Activated CD4-positive, alpha-beta memory T cell treated with anti-CD3 and anti-CD28 coated beads, Interleukin-2, amount 10 ng/mL, durations not matched to agents 7 days and 5 days (primary cell): ENCODE measurements around the gene MISP. TPM values are rescaled to one million over a fixed set of nuclear protein-coding genes. Genes with fewer than 3 reads are reported as not detected.
A peak's percentile ranks its signal among the peaks of the same experiment; 100 is the strongest.

Source experiments
- CTCF ChIA-PET: fragments of 350-600 bp; sonication (Branson Sonifier 250); formaldehyde crosslinking; loops from one replicate; lab custom pipeline; 2021; ENCODE audit warnings: antibody characterized with exemption, inconsistent platforms; lab: Charles Lee
- POLR2A ChIA-PET: fragments of 350-600 bp; sonication (Branson Sonifier 250); formaldehyde crosslinking; loops from one replicate; lab custom pipeline; 2021; ENCODE audit warnings: antibody characterized with exemption; lab: Charles Lee
- DNase-seq: peaks from one replicate; pipeline ENCODE4 v3.0.0-alpha.2; 2020
- H3K27ac Mint-ChIP-seq: one replicate; pipeline ENCODE4 v1.8.0; 2021; ENCODE audit warnings: mild to moderate bottlenecking, mixed read lengths
- H3K27me3 Mint-ChIP-seq: one replicate; pipeline ENCODE4 v1.8.0; 2021; ENCODE audit warnings: mixed read lengths
- H3K36me3 Mint-ChIP-seq: one replicate; pipeline ENCODE4 v1.8.0; 2021; ENCODE audit warnings: low read depth, mixed read lengths
- H3K4me1 Mint-ChIP-seq: one replicate; pipeline ENCODE4 v1.8.0; 2021; ENCODE audit warnings: mixed read lengths
- H3K4me3 Mint-ChIP-seq: one replicate; pipeline ENCODE4 v1.8.0; 2021; ENCODE audit warnings: mild to moderate bottlenecking, mixed read lengths
- H3K9me3 Mint-ChIP-seq: one replicate; pipeline ENCODE4 v1.8.0; 2021; ENCODE audit warnings: mixed read lengths
- total RNA-seq, 2 experiments: library from RNA; stranded (reverse); gene quantifications; one replicate each; pipeline ENCODE4 v1.2.3, GENCODE V29; 2021

Gene MISP
- total RNA-seq, 2 experiments from 2014 or later: not detected

- Mint-ChIP-seq H3K9me3 (no peaks in the 10 kb centered on the region), H3K4me1 (peaks cover 6% of the 10 kb centered on the region), H3K4me3 (no peak overlapping the region), H3K27ac (no peak overlapping the region), H3K27me3 (no peaks in the 10 kb centered on the region), H3K36me3 (no peaks in the 10 kb centered on the region)
- CTCF ChIA-PET: no interaction called here
- POLR2A ChIA-PET: no interaction called here
- no peak for DNase-seq
These were observed 41.5 kb downstream of the MISP start for GRCh38 chr19:792306-792885.

- H3K4me3 Mint-ChIP-seq: no peak overlapping the region
- ChIA-PET POLR2A (no interaction called here), CTCF (interaction anchor here (0.6 kb wide), 1 partner anchor 285 kb away, joined by 3 read pairs; no protein-coding TSS in a partner anchor)
- H3K27ac Mint-ChIP-seq: no peak overlapping the region
- DNase-seq: no peak
- peaks cover 5% of the 10 kb centered on the region for H3K4me1 Mint-ChIP-seq
- no peaks in the 10 kb centered on the region for H3K27me3 Mint-ChIP-seq
- H3K36me3 Mint-ChIP-seq: peaks cover 5% of the 10 kb centered on the region
- H3K9me3 Mint-ChIP-seq: no peaks in the 10 kb centered on the region
These were observed 42.9 kb downstream of the MISP start for GRCh38 chr19:793806-794205.

GRCh38 chr19:795073-795611, 44.2 kb downstream of the MISP start:
- Mint-ChIP-seq H3K4me3 (no peak overlapping the region), H3K4me1 (peaks cover 16% of the 10 kb centered on the region), H3K27ac (no peak overlapping the region), H3K9me3 (no peaks in the 10 kb centered on the region), H3K27me3 (no peaks in the 10 kb centered on the region), H3K36me3 (peaks cover 19% of the 10 kb centered on the region)
- CTCF ChIA-PET: no interaction called here
- no peak for DNase-seq
- POLR2A ChIA-PET: no interaction called here

- peaks cover 25% of the 10 kb centered on the region for H3K36me3 Mint-ChIP-seq
- POLR2A ChIA-PET: interaction anchor here (1.2 to 1.7 kb wide), 4 partner anchors 12 to 473 kb away, joined by 3 to 7 read pairs (median 4); partner anchors contain the start of gene CIRBP
- no peaks in the 10 kb centered on the region for H3K9me3 Mint-ChIP-seq
- H3K27ac Mint-ChIP-seq: no peak overlapping the region
- H3K4me3 Mint-ChIP-seq: no peak overlapping the region
- DNase-seq: no peak
- CTCF ChIA-PET: interaction anchor here (1.0 kb wide), 1 partner anchor 26 kb away, joined by 6 read pairs; no protein-coding TSS in a partner anchor
- no peaks in the 10 kb centered on the region for H3K27me3 Mint-ChIP-seq
- H3K4me1 Mint-ChIP-seq: peaks cover 23% of the 10 kb centered on the region
These were observed 45.0 kb downstream of the MISP start for GRCh38 chr19:795691-796581.

- ChIA-PET POLR2A (interaction anchor here (0.6 to 1.7 kb wide), 12 partner anchors 11 to 472 kb away, joined by 3 to 7 read pairs (median 3); partner anchors contain the start of gene CIRBP), CTCF (interaction anchor here (1.0 kb wide), 1 partner anchor 27 kb away, joined by 6 read pairs; no protein-coding TSS in a partner anchor)
- Mint-ChIP-seq H3K27me3 (no peaks in the 10 kb centered on the region), H3K4me3 (peak within 1 kb of the TSS; percentile 90), H3K9me3 (no peaks in the 10 kb centered on the region), H3K36me3 (peaks cover 33% of the 10 kb centered on the region), H3K27ac (peak within 1 kb of the TSS; percentile 83), H3K4me1 (peaks cover 33% of the 10 kb centered on the region)
- peak; percentile 100 for DNase-seq
These were observed 46.0 kb downstream of the MISP start, which contains the start of gene PTBP1 for GRCh38 chr19:796692-797527. Gene PTBP1 (plus strand): TSS chr19:797452. CDS start chr19:797498, 46 bp downstream.

GRCh38 chr19:797528-798414, 46.9 kb downstream of the MISP start:
- POLR2A ChIA-PET: interaction anchor here (0.6 to 2.3 kb wide), 15 partner anchors 9 to 336 kb away, joined by 3 to 7 read pairs (median 3); partner anchors contain the start of genes BSG, CFD, MED16 and RNU6-9
- peak overlapping the region; percentile 83 for H3K27ac Mint-ChIP-seq
- CTCF ChIA-PET: no interaction called here
- H3K4me1 Mint-ChIP-seq: peaks cover 40% of the 10 kb centered on the region
- H3K4me3 Mint-ChIP-seq: peak overlapping the region; percentile 90
- peak; percentile 92 for DNase-seq
- no peaks in the 10 kb centered on the region for H3K27me3 Mint-ChIP-seq
- H3K36me3 Mint-ChIP-seq: peaks cover 38% of the 10 kb centered on the region
- H3K9me3 Mint-ChIP-seq: no peaks in the 10 kb centered on the region

GRCh38 chr19:798415-799075, 47.6 kb downstream of the MISP start:
- DNase-seq: peak; percentile 33
- peaks cover 46% of the 10 kb centered on the region for H3K4me1 Mint-ChIP-seq
- CTCF ChIA-PET: no interaction called here
- peaks cover 45% of the 10 kb centered on the region for H3K36me3 Mint-ChIP-seq
- H3K4me3 Mint-ChIP-seq: peak overlapping the region; percentile 90
- no peaks in the 10 kb centered on the region for H3K9me3 Mint-ChIP-seq
- no peaks in the 10 kb centered on the region for H3K27me3 Mint-ChIP-seq
- H3K27ac Mint-ChIP-seq: peak overlapping the region; percentile 89
- POLR2A ChIA-PET: interaction anchor here (0.6 to 2.3 kb wide), 11 partner anchors 8 to 317 kb away, joined by 3 to 6 read pairs (median 3); partner anchors contain the start of genes BSG, CFD, MED16 and RNU6-9

GRCh38 chr19:799076-799881, 48.4 kb downstream of the MISP start:
- no peaks in the 10 kb centered on the region for H3K27me3 Mint-ChIP-seq
- peak overlapping the region; percentile 90 for H3K4me3 Mint-ChIP-seq
- H3K9me3 Mint-ChIP-seq: no peaks in the 10 kb centered on the region
- peaks cover 49% of the 10 kb centered on the region for H3K4me1 Mint-ChIP-seq
- CTCF ChIA-PET: no interaction called here
- POLR2A ChIA-PET: interaction anchor here (0.7 to 2.3 kb wide), 6 partner anchors 7 to 316 kb away, joined by 3 to 6 read pairs (median 4); partner anchors contain the start of gene WDR18
- H3K27ac Mint-ChIP-seq: peak overlapping the region; percentile 89
- DNase-seq: peak; percentile 37
- peaks cover 52% of the 10 kb centered on the region for H3K36me3 Mint-ChIP-seq

- H3K4me1 Mint-ChIP-seq: peaks cover 51% of the 10 kb centered on the region
- CTCF ChIA-PET: interaction anchor here (0.5 kb wide), 1 partner anchor 42 kb away, joined by 3 read pairs; no protein-coding TSS in a partner anchor
- no peaks in the 10 kb centered on the region for H3K27me3 Mint-ChIP-seq
- DNase-seq: no peak
- no peaks in the 10 kb centered on the region for H3K9me3 Mint-ChIP-seq
- H3K36me3 Mint-ChIP-seq: peaks cover 56% of the 10 kb centered on the region
- POLR2A ChIA-PET: interaction anchor here (0.7 to 1.5 kb wide), 3 partner anchors 14 to 468 kb away, joined by 3 to 9 read pairs (median 3); partner anchors contain the start of gene CIRBP
- H3K4me3 Mint-ChIP-seq: peak overlapping the region; percentile 90
- peak overlapping the region; percentile 89 for H3K27ac Mint-ChIP-seq
These were observed 49.6 kb downstream of the MISP start for GRCh38 chr19:800360-801029.
